AG09319 (cell line): ENCODE data around the gene ZC3H18.

Experiments
- DNase-seq: peaks from one replicate; pipeline ENCODE4 v3.0.0-alpha.2; 2010; ENCODE audit warnings: low read depth; ENCODE audit errors: extremely low read depth
- CTCF ChIP-seq: IDR thresholded peaks from 2 replicates; pipeline ENCODE4 v1.5.1; 2011; ENCODE audit warnings: low read depth, mild to moderate bottlenecking, inconsistent platforms, low read length, moderate library complexity

The ZC3H18 gene

GRCh38 chr16:88529596-88529995 lies 40.6 kb upstream of the ZC3H18 start:
- no peak for TF ChIP-seq CTCF

GRCh38 chr16:88530051-88530857 lies 39.9 kb upstream of the ZC3H18 start:
- TF ChIP-seq CTCF, result no peak
- DNase-seq, result no peak

More at GRCh38 chr16:88529596-88529995, 40.6 kb upstream of the ZC3H18 start:
- DNase-seq, result no peak

- DNase-seq, result no peak
- no peak for TF ChIP-seq CTCF
Measured at GRCh38 chr16:88530858-88531203, 39.4 kb upstream of the ZC3H18 start.

GRCh38 chr16:88531346-88531745 lies 38.9 kb upstream of the ZC3H18 start:
- no peak for TF ChIP-seq CTCF
- DNase-seq, result no peak

- TF ChIP-seq CTCF, result no peak
- DNase-seq, result no peak
Measured at GRCh38 chr16:88531931-88532433, 38.2 kb upstream of the ZC3H18 start.

- no peak for TF ChIP-seq CTCF
- DNase-seq, result no peak
Measured at GRCh38 chr16:88532434-88533241, 37.6 kb upstream of the ZC3H18 start.

GRCh38 chr16:88533381-88533917 lies 36.8 kb upstream of the ZC3H18 start:
- no peak for DNase-seq
- no peak for TF ChIP-seq CTCF
